GM21367 (cell line): Measurements from ENCODE around the gene SYNGR2.
A peak's percentile ranks its signal among the peaks of the same experiment; 100 is the strongest.
"Not testable (repeated sequence)": the region's sequence is repeated elsewhere in the genome, so short reads cannot be mapped to it uniquely, and the experiment has no call there.

Source experiments
- ATAC-seq: cut with Tn5 transposase; IDR thresholded peaks from one replicate; pipeline ENCODE4 v1.9.1; 2021; ENCODE audit not compliant: unreplicated experiment

Gene SYNGR2

GRCh38 chr17:78170692-78171590 is 2.6 kb downstream of the SYNGR2 start:
- ATAC-seq = no peak

- ATAC-seq = not testable (repeated sequence)
Measured at GRCh38 chr17:78171591-78172248, 3.3 kb downstream of the SYNGR2 start.

GRCh38 chr17:78172249-78173051 is 4.1 kb downstream of the SYNGR2 start:
- ATAC-seq = no peak

GRCh38 chr17:78173097-78173715 is 4.8 kb downstream of the SYNGR2 start:
- ATAC-seq = no peak

GRCh38 chr17:78174346-78174869 is 6.0 kb downstream of the SYNGR2 start:
- ATAC-seq = no peak

GRCh38 chr17:78174870-78175642 is 6.7 kb downstream of the SYNGR2 start:
- ATAC-seq = no peak

GRCh38 chr17:78175643-78175981 is 7.2 kb downstream of the SYNGR2 start:
- ATAC-seq = no peak

- ATAC-seq = no peak
Measured at GRCh38 chr17:78176548-78177025, 8.2 kb downstream of the SYNGR2 start.

GRCh38 chr17:78179372-78179771 is 11.0 kb downstream of the SYNGR2 start:
- ATAC-seq = no peak

- no peak for ATAC-seq
Measured at GRCh38 chr17:78180083-78180482, 11.7 kb downstream of the SYNGR2 start.

- no peak for ATAC-seq
Measured at GRCh38 chr17:78180508-78180907, 12.1 kb downstream of the SYNGR2 start.

GRCh38 chr17:78182504-78182903 is 14.1 kb downstream of the SYNGR2 start:
- no peak for ATAC-seq

GRCh38 chr17:78183916-78184315 is 15.5 kb downstream of the SYNGR2 start:
- no peak for ATAC-seq

GRCh38 chr17:78184351-78184750 is 16.0 kb downstream of the SYNGR2 start:
- no peak for ATAC-seq

- no peak for ATAC-seq
Measured at GRCh38 chr17:78184868-78185267, 16.5 kb downstream of the SYNGR2 start.

- ATAC-seq = no peak
Measured at GRCh38 chr17:78185981-78186691, 17.8 kb downstream of the SYNGR2 start.

GRCh38 chr17:78186692-78187595 is 18.6 kb downstream of the SYNGR2 start, which contains the start of the genes AFMID and TK1:
AFMID (plus strand) TSS chr17:78187362; CDS start chr17:78187371, 9 bp downstream.
TK1 (minus strand) TSS chr17:78187052; CDS start chr17:78186994, 58 bp downstream.
- ATAC-seq = peak; percentile 76

GRCh38 chr17:78196716-78197115 is 28.3 kb downstream of the SYNGR2 start:
- no peak for ATAC-seq
